Keratinocyte (primary cell): ENCODE measurements around the gene FHOD1.

ENCODE experiments used
- EZH2 ChIP-seq: IDR thresholded peaks from one replicate; pipeline ENCODE4 v1.6.1; 2012; ENCODE audit warnings: inconsistent platforms, mild to moderate bottlenecking, low read length, moderate library complexity
- TF ChIP-seq, protein P1 (sequence below), 3 experiments: IDR thresholded peaks in 1 of 3; conservative IDR thresholded peaks in 1 of 3; optimal IDR thresholded peaks in 1 of 3; 2 replicates in 2 of 3; 3 replicates in 1 of 3; pipeline versions ENCODE3 to v1.5.1; 2011; ENCODE audit warnings: low read length in 3 of 3, mild to moderate bottlenecking in 3 of 3, moderate library complexity in 2 of 3, control low read depth in 1 of 3, inconsistent platforms in 1 of 3; ENCODE audit not compliant: insufficient read depth in 2 of 3; ENCODE audit errors: extremely low read depth in 1 of 3

GRCh38 chr16:67257486-67258160 is 10.3 kb upstream of the FHOD1 start:
- TF ChIP-seq, protein P1, sequence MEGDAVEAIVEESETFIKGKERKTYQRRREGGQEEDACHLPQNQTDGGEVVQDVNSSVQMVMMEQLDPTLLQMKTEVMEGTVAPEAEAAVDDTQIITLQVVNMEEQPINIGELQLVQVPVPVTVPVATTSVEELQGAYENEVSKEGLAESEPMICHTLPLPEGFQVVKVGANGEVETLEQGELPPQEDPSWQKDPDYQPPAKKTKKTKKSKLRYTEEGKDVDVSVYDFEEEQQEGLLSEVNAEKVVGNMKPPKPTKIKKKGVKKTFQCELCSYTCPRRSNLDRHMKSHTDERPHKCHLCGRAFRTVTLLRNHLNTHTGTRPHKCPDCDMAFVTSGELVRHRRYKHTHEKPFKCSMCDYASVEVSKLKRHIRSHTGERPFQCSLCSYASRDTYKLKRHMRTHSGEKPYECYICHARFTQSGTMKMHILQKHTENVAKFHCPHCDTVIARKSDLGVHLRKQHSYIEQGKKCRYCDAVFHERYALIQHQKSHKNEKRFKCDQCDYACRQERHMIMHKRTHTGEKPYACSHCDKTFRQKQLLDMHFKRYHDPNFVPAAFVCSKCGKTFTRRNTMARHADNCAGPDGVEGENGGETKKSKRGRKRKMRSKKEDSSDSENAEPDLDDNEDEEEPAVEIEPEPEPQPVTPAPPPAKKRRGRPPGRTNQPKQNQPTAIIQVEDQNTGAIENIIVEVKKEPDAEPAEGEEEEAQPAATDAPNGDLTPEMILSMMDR (optimal IDR thresholded peaks at IDR 0.05 in 1 of 3, IDR thresholded peaks at IDR 0.05 in 1 of 3, conservative IDR thresholded peaks at IDR 0.05 in 1 of 3; ENCODE audit: extremely low read depth in 1 of 3, insufficient read depth in 2 of 3, low read length in 3 of 3), result no peak
- TF ChIP-seq EZH2, result no peak
